Measurements from ENCODE around the gene TFPI.
"Not testable (repeated sequence)": the region's sequence is repeated elsewhere in the genome, so short reads cannot be mapped to it uniquely, and the experiment has no call there.

The TFPI gene

DNA sequence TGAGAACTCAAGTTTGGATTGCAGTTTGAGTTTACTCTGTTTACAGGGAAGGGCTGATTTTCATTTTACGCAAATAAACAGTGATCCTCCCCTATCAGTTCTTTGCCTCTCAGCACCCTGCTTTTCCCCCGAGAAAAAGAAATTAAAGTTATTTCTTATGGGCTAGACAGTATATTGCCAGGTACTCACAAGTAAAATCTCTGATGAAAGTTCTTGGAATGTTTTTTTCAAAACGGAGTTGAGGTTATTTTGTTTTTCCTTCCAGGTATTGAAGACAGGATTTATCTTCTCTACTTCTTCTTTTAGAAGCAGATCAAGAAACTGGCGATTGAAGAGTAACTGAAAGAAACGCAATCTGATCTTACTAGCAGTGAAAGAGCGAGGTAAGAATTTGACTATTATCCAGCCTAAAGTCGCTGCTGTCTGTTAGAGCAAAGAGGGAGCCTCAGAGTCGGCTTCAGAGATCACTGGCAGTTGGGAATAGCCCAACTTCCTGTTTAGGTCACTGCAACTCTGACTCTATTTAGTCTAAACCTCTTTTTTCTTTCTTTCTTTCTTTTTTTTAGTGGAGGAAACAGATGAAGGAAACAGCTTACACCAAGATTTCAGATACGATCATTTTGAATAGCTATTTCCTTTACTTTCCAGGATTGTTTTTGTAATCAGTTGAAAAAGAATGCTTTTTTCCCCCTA, at the start of gene TFPI:
Gene TFPI (minus strand): TSS at position 425 of the 693 bp plus-strand sequence. CDS start 50,667 bp downstream, outside the sequence.
- DNase-seq: no peak

DNA sequence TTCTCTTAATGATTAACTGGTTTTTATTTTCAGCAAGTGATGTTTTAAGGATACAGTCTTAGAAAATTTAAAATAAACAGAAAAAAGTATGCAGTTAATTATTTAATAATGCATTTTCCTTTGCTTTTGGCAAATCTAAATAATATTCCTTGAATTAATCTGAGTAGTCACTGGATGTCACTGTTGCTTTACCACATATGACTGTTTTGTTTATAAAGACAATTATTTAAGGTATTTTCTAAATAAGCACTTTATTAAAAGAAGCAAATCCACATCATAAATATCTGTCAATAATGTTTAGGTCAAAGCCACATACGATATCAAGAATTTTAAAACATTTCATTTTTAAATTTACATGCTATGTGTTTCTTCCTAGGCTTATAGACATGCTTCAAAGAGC, 40.6 kb upstream of the TFPI start:
- DNase-seq: no peak

DNA sequence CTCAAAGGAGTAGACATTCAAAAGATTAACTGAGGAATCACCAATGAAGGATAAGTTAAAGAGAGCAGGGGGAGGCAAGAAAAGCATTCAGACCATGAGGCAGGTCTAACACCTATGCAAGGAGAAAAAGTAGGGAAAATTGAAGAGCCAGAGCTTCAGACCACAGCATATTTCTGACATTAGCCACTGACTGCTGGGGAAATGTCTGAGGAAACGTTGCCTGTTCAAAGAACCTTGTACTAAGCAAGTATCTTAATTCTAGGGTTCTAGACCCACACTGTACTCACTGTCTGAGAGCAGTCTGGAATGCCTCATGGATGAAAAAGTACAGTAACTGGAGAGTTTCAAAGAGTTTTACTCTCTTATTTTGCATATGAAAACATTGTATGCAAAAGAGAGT, 39.5 kb upstream of the TFPI start:
- DNase-seq: no peak

DNA sequence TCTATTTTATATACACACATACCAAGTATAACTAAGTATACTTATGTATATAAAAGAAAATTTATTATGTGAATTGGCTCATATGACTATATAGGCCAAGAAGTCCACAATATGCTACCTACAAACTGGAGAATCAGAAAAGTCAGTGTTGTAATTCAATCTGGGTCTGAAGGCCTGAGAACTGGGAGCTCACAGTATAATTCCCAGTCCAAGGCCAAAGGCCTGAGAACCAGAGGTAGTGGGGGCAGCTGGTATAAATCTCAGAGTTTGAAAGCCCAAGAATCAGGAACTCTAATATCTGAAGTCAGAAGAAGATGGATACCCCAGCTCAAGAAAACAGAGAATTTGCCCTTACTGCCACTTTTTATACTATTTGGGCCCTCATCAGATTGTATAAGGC, 38.9 kb upstream of the TFPI start:
- DNase-seq: no peak

DNA sequence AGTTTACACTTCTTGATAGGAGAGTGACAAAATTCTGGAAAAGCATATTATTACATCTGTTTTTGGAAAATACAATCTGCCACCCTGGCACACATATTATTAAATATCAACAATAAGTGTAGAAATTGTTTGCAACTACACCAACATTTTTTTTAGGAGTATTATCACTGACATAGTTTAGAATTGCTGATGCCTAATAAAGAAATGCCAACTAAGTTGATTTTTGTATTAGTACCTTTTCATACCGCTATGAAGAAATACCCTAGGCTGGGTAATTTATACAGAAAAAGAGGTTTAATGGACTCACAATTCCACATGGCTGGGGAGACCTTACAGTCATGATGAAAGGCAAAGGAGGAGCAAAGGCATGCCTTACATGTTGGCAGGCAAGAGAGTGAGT, 35.9 kb upstream of the TFPI start:
- DNase-seq: no peak

DNA sequence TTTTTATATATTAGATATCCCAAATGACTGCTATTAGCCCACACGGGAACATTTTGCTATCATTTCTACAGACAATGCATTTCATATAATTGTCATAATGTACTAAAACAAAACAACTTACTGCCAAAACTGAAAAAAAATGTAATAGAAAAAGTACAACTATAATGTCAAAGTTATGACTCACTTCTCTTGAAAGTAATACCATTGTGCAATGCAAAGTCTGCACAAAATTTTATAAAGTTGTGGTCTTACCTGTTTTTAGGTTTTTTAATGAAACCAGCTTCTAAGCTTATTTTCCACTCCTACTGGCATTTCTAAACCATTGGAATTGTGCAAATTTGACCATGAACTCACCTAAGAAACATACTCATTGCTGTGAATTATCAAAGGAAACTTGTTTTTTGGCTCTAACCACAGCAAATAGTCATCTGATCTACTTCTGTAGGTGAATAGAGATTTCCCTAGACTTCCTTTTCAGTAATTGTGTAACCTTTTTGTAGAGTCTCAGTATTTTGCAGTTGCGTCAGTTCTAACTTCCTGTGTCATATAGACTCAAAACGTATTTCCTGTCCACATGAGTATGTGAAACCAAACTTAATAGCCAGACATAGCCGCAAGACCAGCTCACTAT, 31.9 kb upstream of the TFPI start:
- no peak for DNase-seq

DNA sequence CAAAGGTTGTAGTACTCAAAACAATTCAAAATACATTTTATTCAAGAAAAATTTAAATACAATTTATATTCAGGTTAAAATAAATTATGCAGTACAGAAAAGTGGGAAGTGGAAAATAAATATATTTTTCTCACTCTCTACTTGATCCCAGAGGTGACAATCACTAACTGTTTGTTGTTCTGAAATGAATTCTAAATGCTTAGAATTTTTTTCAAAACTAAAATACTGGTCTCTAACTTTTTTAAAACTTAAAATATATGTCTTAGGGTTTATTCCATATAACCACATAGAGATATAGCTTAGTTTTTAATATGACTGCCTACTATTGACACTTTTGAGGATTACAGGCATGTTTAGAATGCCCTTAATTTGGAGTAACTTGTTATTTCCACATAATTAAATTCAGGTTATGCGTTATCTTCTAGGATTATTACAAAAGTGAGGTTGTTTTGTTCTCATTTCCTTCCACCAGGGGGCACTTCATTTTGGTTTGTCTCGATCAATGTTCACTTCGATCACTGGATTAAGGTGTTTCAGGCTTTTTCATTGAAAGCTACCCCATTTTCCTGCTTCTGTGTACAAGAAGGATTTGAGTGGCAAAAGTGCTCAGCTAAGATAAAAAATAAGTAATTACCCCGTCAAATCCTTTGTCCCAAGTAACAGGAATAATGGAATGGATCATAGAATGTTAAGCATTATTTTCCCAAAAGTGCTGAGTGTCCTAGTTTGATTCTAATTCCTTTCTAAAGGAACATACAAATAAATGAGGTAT, 27.1 kb upstream of the TFPI start:
- no peak for DNase-seq

DNA sequence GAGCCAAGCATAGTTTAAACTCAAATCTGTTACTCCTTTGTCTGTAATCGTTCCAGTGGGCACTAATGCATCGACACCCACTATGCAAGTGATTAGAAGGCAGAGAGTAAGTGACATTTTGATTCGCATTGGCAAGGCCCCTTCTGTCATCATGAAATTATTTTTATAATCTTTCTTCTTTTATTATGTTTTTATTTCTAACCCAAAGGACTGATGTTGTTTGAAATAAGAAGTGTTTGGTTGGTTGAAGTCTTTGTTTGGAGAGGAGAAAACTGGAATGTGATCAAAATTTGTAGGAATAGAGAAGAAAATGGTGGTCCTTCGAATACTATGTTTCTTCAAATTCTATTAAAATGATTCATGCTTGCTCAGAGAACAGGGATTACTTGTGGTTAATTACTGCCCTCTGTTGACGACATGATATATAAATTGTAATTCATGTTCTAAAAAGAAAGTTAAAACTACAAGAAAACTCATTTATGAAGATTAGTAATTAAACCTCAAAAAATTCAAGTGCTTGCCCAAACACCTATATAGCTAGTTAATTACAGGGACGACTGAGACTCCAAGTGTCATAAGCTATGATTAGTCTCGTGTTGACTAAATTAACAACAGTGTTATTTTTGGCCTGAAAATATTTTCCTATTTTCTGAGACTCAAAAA, 26.4 kb upstream of the TFPI start:
- DNase-seq: no peak

DNA sequence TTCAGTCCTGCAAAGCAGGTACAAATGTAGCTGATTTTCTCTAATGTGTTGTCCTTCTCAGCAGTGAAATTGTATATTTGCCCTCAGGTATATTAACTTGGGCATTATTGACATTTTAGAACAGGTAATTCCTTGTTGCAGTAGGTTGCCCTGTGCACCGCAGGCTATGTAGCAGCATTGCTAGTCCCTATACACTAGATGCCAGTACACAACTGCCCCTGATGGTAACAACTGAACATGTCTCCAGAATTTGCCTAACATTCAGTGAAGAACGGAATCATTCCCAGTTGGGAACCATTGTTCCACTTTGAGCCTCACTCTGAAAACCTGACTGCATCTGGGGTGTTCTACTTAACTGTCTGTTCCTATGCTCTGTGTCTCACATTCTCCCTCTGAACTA, 23.1 kb upstream of the TFPI start:
- DNase-seq: no peak

DNA sequence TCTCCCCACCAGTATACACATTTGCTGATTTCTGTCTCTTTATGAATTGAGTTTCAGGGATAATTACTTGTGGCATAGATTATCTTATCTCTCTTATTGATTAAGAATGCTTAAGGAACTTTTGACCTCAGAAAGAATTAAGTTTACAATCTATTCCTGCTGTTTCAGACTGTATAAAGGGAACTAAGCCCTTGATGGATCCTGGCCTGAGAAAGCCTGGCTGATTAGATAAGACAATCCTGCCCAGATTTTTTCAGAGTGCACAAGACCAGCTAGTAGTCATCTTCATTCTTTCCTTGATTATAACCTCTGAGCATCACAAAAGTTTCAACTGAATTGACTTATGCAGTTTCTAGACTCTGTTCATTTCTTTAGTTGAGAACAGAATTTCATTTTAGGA, 22.7 kb upstream of the TFPI start:
- DNase-seq: no peak

DNA sequence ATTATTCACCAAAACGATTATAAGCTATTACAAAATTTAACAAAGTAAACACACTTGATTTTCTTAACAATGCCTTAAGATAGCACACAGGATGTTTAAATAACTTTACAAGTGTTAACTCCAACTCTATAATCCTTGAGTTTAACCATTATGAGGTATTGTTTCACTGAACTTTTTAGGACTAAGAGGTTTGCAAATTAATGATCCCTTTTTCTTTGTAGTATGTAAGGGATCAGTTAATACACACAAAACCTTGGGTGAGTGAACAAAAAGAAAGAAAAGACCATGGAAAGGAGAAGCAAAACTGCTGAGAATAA, 21.5 kb upstream of the TFPI start:
- no peak for DNase-seq

DNA sequence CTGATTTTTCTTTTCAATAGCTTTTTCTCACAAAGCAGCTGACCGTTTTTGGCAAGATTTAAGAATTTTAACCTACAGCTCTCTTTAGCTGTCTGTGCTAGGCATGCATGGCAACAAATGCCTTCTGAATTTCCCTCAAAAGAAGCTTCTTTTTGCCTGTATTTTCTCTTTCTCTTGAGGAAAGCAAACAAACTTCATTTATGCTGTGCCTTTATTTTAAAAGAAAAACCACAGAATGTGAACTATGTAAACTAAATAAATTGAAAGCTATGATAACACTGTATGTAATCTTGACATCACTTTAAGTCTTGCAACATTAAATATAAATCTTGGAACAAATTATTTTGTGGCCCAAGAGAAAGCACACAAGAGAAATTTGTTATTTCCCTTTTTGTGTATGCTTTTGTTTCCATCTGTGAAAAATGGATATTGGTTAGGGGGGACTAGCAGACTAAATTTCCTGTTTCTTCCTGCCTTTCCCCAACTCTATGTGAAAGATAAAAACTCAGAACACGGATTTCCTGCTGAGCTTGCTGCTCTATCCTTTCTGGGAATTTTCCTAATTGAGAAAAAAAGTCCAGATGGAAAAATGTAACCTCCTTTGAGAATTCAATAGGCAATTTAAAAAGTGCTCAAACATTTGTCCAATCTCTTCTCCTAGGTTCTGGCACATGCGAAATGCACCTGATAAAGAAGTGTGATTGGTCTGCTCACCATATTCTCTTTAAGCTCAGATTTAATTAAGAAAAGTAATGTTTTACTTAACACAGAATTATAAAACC, 20.9 kb upstream of the TFPI start:
- no peak for DNase-seq

DNA sequence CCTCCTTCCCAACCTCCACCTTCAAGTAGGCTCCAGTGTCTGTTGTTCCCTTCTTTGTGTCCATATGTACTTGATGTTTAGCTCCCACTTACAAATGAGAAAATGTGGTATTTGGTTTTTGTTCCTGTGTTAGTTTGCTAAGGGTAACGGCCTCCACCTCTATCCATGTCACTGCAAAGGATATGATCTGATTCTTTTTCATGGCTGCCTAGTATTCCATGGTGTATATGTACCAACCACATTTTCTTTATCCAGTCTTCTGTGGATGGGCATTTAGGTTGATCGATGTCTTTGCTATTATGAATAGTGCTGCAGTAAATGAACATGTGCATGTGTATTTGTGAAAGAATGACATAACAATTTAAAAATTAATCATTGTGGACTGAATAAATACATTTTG, 19.5 kb upstream of the TFPI start:
- no peak for DNase-seq

DNA sequence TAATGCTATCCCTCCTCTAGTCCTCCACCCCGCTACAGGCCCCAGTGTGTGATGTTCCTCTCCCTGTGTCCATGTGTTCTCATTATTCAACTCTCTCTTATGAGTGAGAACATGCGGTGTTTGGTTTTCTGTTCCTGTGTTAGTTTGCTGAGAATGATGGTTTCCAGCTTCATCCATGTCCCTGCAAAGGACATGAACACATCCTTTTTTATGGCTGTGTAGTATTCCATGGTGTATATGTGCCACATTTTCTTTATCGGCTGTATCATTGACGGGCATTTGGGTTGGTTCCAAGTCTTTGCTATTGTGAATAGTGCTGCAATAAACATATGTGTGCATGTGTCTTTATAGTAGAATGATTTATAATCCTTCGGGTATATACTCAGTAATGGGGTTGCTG, 17.8 kb upstream of the TFPI start:
- not testable (repeated sequence) for DNase-seq

DNA sequence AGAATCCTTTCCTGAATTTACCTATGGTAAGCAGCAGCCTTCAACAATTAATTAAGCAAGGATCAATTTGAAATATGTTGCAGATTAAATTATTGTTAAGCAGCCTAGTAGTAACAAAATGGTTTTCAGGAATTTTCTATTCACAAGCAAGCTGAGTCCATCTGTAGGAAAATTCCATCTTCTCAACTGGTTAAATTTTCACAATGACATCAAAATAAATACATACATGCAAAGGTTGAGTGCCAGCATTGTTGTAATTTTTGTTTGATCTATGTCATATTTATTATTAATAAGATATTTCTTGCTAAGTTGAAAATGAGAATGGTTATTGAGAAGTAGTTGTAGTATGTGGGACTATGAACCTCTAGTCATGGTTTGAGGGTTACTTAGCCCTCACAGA, 15.3 kb upstream of the TFPI start:
- DNase-seq: no peak

DNA sequence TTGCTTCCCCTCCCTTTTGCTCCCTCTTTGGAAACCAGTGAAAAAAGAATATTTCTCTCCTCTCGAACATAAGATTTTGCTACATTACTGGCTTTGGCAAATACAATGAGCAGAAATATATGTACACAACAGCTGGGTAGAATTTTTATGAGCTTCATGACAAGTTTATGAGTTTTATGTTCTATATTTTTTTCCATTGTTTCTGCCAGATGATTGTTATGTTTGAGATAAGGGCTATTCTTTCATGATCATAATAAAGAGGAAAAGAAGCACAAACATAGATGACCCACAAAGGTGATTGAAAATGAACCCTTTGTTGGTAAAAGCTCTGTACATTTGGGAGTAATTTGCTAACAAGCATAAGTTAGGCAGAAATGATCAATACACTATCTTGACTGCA, 14.8 kb upstream of the TFPI start:
- DNase-seq: no peak

DNA sequence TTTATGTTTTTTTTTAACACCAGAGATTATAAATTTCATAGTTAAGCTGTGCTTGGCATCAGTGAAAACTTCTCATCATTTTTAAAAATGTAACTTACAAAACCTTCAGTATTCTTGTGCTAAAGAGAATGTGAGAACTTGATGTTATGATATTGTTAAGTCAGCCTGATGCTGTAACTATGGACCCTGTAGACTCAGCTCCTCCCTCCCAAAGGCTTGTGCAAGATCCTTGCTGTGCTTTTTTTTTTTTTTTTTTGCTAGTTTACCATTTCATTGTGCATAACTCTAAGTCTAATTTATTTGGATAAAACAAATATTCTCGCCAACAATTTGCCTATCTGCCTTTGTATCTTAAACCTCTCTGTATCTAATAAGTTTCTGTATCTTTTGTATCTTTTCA, 12.9 kb upstream of the TFPI start:
- DNase-seq: no peak

DNA sequence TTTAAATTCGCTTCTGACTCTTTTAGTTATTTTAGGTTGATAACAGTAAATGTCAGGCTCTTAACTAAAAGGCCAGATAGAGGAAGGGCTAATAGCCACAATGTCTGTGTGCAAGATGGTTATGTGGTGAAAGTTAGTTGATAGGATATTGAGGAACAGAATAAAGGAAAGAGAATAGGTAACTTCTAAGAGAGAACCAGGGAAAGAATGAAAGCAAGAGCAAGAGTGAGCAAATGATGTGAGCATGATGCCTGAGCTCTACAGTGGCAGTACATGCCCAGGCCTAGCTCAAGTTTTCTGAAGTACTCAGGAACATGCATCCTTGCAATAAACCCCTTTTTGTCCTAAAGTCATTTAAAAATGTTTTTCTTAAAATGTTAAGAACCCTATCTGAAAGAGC, 12.5 kb upstream of the TFPI start:
- no peak for DNase-seq

DNA sequence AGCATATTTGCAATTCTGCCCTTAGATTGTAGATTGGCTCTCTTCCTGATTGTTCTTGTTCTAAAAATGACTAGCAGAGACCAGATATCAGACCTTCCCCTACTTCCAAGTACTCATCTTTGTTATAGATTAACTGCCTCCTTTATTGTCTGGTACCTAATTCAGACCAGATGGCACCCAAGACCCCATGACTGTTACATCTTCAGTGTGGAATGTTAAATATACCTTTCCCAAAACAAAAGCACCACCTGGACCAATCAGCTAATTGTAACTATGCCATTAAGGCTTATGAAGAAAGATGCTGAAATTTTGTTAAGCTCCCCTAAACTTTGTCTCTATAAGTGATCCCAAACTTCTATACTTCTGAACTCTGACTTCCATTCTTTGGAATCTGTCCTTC, 12.0 kb upstream of the TFPI start:
- no peak for DNase-seq

DNA sequence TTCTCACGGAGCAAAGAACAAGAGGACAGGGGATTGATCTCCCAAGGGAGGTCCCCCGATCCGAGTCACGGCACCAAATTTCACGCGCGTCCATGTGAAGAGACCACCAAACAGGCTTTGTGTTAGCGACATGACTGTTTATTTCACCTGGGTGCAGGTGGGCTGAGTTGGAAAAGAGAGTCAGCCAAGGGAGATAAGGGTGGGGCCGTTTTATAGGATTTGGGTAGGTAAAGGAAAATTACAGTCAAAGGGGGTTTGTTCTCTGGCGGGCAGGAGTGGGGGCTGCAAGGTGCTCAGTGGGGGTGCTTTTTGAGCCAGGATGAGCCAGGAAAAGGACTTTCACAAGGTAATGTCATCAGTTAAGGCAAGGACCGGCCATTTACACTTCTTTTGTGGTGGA, 11.4 kb upstream of the TFPI start:
- DNase-seq: not testable (repeated sequence)

DNA sequence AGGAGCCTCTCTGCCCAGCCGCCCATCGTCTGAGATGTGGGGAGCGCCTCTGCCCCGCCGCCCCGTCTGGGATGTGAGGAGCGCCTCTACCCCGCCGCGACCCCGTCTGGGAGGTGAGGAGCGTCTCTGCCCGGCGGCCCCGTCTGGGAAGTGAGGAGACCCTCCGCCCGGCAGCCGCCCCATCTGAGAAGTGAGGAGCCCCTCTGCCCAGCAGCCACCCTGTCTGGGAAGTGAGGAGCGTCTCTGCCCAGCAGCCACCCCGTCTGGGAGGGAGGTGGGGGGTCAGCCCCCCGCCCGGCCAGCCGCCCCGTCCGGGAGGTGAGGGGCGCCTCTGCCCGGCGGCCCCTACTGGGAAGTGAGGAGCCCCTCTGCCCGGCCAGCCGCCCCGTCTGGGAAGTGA, 2.3 kb upstream of the TFPI start:
- DNase-seq: not testable (repeated sequence)

DNA sequence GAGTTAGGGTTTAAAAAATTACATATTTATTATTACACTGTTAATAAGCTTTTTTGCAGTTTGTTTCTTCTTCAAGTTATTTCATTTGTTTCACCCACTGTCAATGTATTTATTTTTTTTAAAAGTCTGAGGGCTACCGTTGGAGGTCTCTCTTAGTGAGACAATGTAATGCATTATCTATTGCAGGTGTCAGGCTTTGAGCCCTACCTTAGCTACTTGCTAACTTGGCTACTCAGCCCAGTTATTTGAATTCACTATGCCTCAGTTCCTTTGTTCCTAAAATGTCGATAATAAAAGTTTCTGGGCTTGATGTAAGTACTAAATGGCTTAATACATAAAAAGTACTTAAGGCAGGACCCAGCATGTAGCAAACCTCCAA, 458 bp upstream of the TFPI start:
- no peak for DNase-seq

Data from activated CD8-positive, alpha-beta memory T cell treated with anti-CD3 and anti-CD28 coated beads for 24 hours (primary cell).